H1 (cell line): ENCODE measurements around the gene UBE2D3.

Experiments
- ATF3 ChIP-seq: IDR thresholded peaks from 2 replicates; pipeline ENCODE4 v1.6.1; 2011; ENCODE audit warnings: low read depth, mild to moderate bottlenecking, low read length; ENCODE audit not compliant: insufficient read depth
- BCL11A ChIP-seq, 2 experiments: IDR thresholded peaks; one replicate each; pipeline ENCODE4 v1.6.1; 2011; ENCODE audit warnings: low read depth in 2 of 2, low read length in 2 of 2, mild to moderate bottlenecking in 2 of 2
- CEBPB ChIP-seq: IDR thresholded peaks from 2 replicates; pipeline ENCODE4 v1.6.1; 2012; ENCODE audit warnings: low read depth, low read length
- CHD1 ChIP-seq: IDR thresholded peaks from 2 replicates; pipeline ENCODE4 v1.6.1; 2012; ENCODE audit warnings: low read depth, low read length, improper control_type of control experiment
- CTCF ChIP-seq, 3 experiments: IDR thresholded peaks; 1 replicate in 2 of 3; 2 replicates in 1 of 3; pipeline versions ENCODE4 v1.5.1 to v1.6.1; 2011; ENCODE audit warnings: low read length in 3 of 3, mild to moderate bottlenecking in 3 of 3, inconsistent platforms in 2 of 3, low read depth in 1 of 3, moderate library complexity in 1 of 3; ENCODE audit not compliant: insufficient read depth in 1 of 3; ENCODE audit errors: control extremely low read depth in 1 of 3
- EP300 ChIP-seq, 2 experiments: IDR thresholded peaks; 1 replicate in 1 of 2; 2 replicates in 1 of 2; pipeline ENCODE4 v1.6.1; 2011 to 2012; ENCODE audit warnings: low read depth in 2 of 2, low read length in 2 of 2, mild to moderate bottlenecking in 2 of 2, borderline replicate concordance in 1 of 2, inconsistent platforms in 1 of 2, moderate library complexity in 1 of 2
- EZH2 ChIP-seq: fragments of 200-600 bp; sonication (generic); IDR thresholded peaks from 2 replicates; pipeline ENCODE4 v1.7.1; 2012; ENCODE audit warnings: low read depth, mild to moderate bottlenecking, moderate library complexity, low read length, inconsistent platforms; ENCODE audit not compliant: severe bottlenecking
- GABPA ChIP-seq: IDR thresholded peaks from 2 replicates; pipeline ENCODE4 v1.6.1; 2011; ENCODE audit warnings: mild to moderate bottlenecking, low read length, moderate library complexity, borderline replicate concordance; ENCODE audit not compliant: insufficient read depth
- KDM4A ChIP-seq: IDR thresholded peaks from one replicate; pipeline ENCODE4 v1.7.1; 2012; ENCODE audit warnings: low read depth, mild to moderate bottlenecking, moderate library complexity, low read length, inconsistent platforms; ENCODE audit not compliant: severe bottlenecking
- POLR2A ChIP-seq, 2 experiments: IDR thresholded peaks; 1 replicate in 1 of 2; 2 replicates in 1 of 2; pipeline ENCODE4 v1.6.1; 2011; ENCODE audit warnings: low read depth in 2 of 2, low read length in 2 of 2, mild to moderate bottlenecking in 2 of 2; ENCODE audit errors: control extremely low read depth in 1 of 2
- TAF1 ChIP-seq: IDR thresholded peaks from 2 replicates; pipeline ENCODE4 v1.6.1; 2011; ENCODE audit warnings: mild to moderate bottlenecking, low read depth, low read length
- USF2 ChIP-seq: IDR thresholded peaks from 2 replicates; pipeline ENCODE4 v1.6.1; 2011; ENCODE audit warnings: low read length, improper control_type of control experiment

GRCh38 chr4:102799816-102800215 lies 27.5 kb downstream of the UBE2D3 start:
- TF ChIP-seq KDM4A, result no peak
- no peak for TF ChIP-seq EP300 (IDR thresholded peaks at IDR 0.05; ENCODE audit: borderline replicate concordance in 1 of 2, low read depth in 2 of 2, low read length in 2 of 2)
- no peak for TF ChIP-seq CTCF (IDR thresholded peaks at IDR 0.05; ENCODE audit: control extremely low read depth in 1 of 3, insufficient read depth in 1 of 3, low read depth in 1 of 3, low read length in 3 of 3)
- no peak for TF ChIP-seq USF2
- TF ChIP-seq POLR2A (IDR thresholded peaks at IDR 0.05; ENCODE audit: control extremely low read depth in 1 of 2, low read depth in 2 of 2, low read length in 2 of 2), result no peak
- no peak for TF ChIP-seq BCL11A (IDR thresholded peaks at IDR 0.05; ENCODE audit: low read depth in 2 of 2, low read length in 2 of 2)
- TF ChIP-seq CEBPB, result no peak
- TF ChIP-seq CHD1, result no peak
- TF ChIP-seq ATF3, result no peak
- no peak for TF ChIP-seq GABPA
- TF ChIP-seq TAF1, result no peak
- TF ChIP-seq EZH2, result no peak
